Measurements from ENCODE around the gene TSPAN7.

GRCh38 chrX:38692961-38693360 lies 131.6 kb downstream of the TSPAN7 start:
- TF ChIP-seq ZNF274 (IDR thresholded peaks at IDR 0.05; ENCODE audit: low read depth, low read length) (no peak), SUZ12 (IDR thresholded peaks at IDR 0.05; ENCODE audit: extremely low read depth, insufficient read depth, insufficient read length) (no peak), YY1 (IDR thresholded peaks at IDR 0.05; ENCODE audit: insufficient read depth, insufficient read length) (no peak)
